Neural cell (in vitro differentiated cells): ENCODE measurements around the gene C3. TPM values are rescaled to one million over a fixed set of nuclear protein-coding genes. Genes with fewer than 3 reads are reported as not detected.

Source experiments
- H2AFZ ChIP-seq: fragments of 200-600, 300-800 bp; sonication (generic), shearing (Covaris generic); 2 replicates; pipeline ENCODE4 v1.6.0; 2014; ENCODE audit warnings: low read depth, mild to moderate bottlenecking, antibody characterized with exemption, low read length, moderate library complexity
- H3F3A ChIP-seq: fragments of 200-600 bp; shearing (Covaris generic); 2 replicates; pipeline ENCODE4 v1.6.1; 2016; ENCODE audit warnings: mild to moderate bottlenecking, moderate library complexity, mixed read lengths, antibody characterized with exemption, low read length; ENCODE audit not compliant: insufficient read depth, poor library complexity, severe bottlenecking
- H3K27ac ChIP-seq: fragments of 200-600, 300-800 bp; sonication (generic), shearing (Covaris generic); 2 replicates; pipeline ENCODE4 v1.5.1; 2014; ENCODE audit warnings: mild to moderate bottlenecking, low read length, moderate library complexity
- H3K27me3 ChIP-seq: fragments of 300-800, 200-600 bp; sonication (generic), shearing (Covaris generic); 2 replicates; pipeline ENCODE4 v1.6.0; 2014; ENCODE audit warnings: mild to moderate bottlenecking, low read depth, low read length, moderate library complexity; ENCODE audit not compliant: insufficient read depth
- H3K36me3 ChIP-seq: fragments of 300-800, 200-600 bp; sonication (generic), shearing (Covaris generic); 2 replicates; pipeline ENCODE4 v1.5.1; 2014; ENCODE audit warnings: mild to moderate bottlenecking, antibody characterized with exemption, low read length, moderate library complexity; ENCODE audit not compliant: insufficient read depth
- H3K4me2 ChIP-seq: fragments of 300-800, 200-600 bp; sonication (generic), shearing (Covaris generic); 2 replicates; pipeline ENCODE4 v1.6.0; 2014; ENCODE audit warnings: mild to moderate bottlenecking, low read length
- H3K4me3 ChIP-seq: fragments of 300-800, 200-600 bp; sonication (generic), shearing (Covaris generic); 2 replicates; pipeline ENCODE4 v1.5.1; 2014; ENCODE audit warnings: mild to moderate bottlenecking, low read length, moderate library complexity
- H3K79me2 ChIP-seq: fragments of 200-600 bp; shearing (Covaris generic); replicated peaks from 2 replicates; pipeline ENCODE4 v1.6.0; 2014; ENCODE audit warnings: mild to moderate bottlenecking, low read length, moderate library complexity; ENCODE audit not compliant: insufficient read depth
- H3K9ac ChIP-seq: fragments of 300-800, 200-600 bp; sonication (generic), shearing (Covaris generic); 2 replicates; pipeline ENCODE4 v1.6.1; 2016; ENCODE audit warnings: mild to moderate bottlenecking, low read length, mixed read lengths
- H3K9me2 ChIP-seq: fragments of 200-600 bp; shearing (Covaris generic); 2 replicates; pipeline ENCODE4 v1.6.1; 2016; ENCODE audit warnings: mild to moderate bottlenecking, low read length, mixed read lengths; ENCODE audit not compliant: insufficient read depth
- H3K9me3 ChIP-seq: fragments of 200-600, 300-800 bp; sonication (generic), shearing (Covaris generic); 2 replicates; pipeline ENCODE4 v1.6.1; 2016; ENCODE audit warnings: mild to moderate bottlenecking, mixed run types, low read length, moderate library complexity, mixed read lengths
- H4K20me1 ChIP-seq: fragments of 200-600 bp; shearing (Covaris generic); 2 replicates; pipeline ENCODE4 v1.6.1; 2016; ENCODE audit warnings: mild to moderate bottlenecking, mixed run types; ENCODE audit not compliant: insufficient read depth
- CTCF ChIP-seq: fragments of 450-650 bp; IDR thresholded peaks from 2 replicates; pipeline ENCODE4 v1.5.1; 2014; ENCODE audit warnings: antibody characterized with exemption, mild to moderate bottlenecking, moderate library complexity; ENCODE audit not compliant: poor library complexity, severe bottlenecking
- EP300 ChIP-seq: fragments of 450-650 bp; conservative IDR thresholded peaks from 2 replicates; pipeline ENCODE4 v1.6.1; 2014; ENCODE audit warnings: antibody characterized with exemption, mild to moderate bottlenecking, moderate library complexity; ENCODE audit not compliant: poor library complexity, severe bottlenecking
- EZH2 ChIP-seq: fragments of 200-600, 300-800 bp; shearing (Covaris generic), sonication (generic); IDR thresholded peaks from 2 replicates; pipeline ENCODE4 v1.6.1; 2014; ENCODE audit warnings: antibody characterized with exemption, low read length, borderline replicate concordance, mild to moderate bottlenecking; ENCODE audit not compliant: insufficient read depth, poor library complexity, severe bottlenecking
- MXI1 ChIP-seq: fragments of 450-650 bp; conservative IDR thresholded peaks from 2 replicates; pipeline ENCODE4 v1.6.1; 2014; ENCODE audit warnings: antibody characterized with exemption, mild to moderate bottlenecking; ENCODE audit not compliant: poor library complexity, severe bottlenecking
- POLR2AphosphoS5 ChIP-seq: IDR thresholded peaks from 2 replicates; pipeline ENCODE4 v1.6.1; 2012
- RAD21 ChIP-seq: fragments of 450-650 bp; conservative IDR thresholded peaks from 2 replicates; pipeline ENCODE4 v1.6.1; 2014; ENCODE audit warnings: antibody characterized with exemption, mild to moderate bottlenecking, moderate library complexity
- REST ChIP-seq: IDR thresholded peaks from 2 replicates; pipeline ENCODE4 v1.6.1; 2012; ENCODE audit warnings: borderline replicate concordance
- SMC3 ChIP-seq: fragments of 450-650 bp; conservative IDR thresholded peaks from 2 replicates; pipeline ENCODE4 v1.6.1; 2014; ENCODE audit warnings: antibody characterized with exemption, mild to moderate bottlenecking, moderate library complexity; ENCODE audit not compliant: poor library complexity
- TAF1 ChIP-seq: IDR thresholded peaks from 2 replicates; pipeline ENCODE4 v1.6.1; 2012; ENCODE audit warnings: low read depth
- polyA plus RNA-seq: library from polyadenylated mRNA; depleted of rRNA; stranded (reverse); fragments of >200 nt; gene quantifications from 2 replicates; pipeline ENCODE4 v1.2.3, GENCODE V29; 2014

The C3 gene
- polyA plus RNA-seq, 1 donor from 2014 or later: not detected

GRCh38 chr19:6730941-6731670, 10.7 kb upstream of the C3 start:
- Histone ChIP-seq H3K27ac (no peak overlapping the region), H3K9ac (no peak overlapping the region), H3F3A (no peaks in the 10 kb centered on the region), H3K79me2 (no peaks in the 10 kb centered on the region), H3K36me3 (no peaks in the 10 kb centered on the region), H3K27me3 (no peaks in the 10 kb centered on the region), H3K4me2 (no peak overlapping the region), H3K9me3 (no peaks in the 10 kb centered on the region), H3K4me3 (no peak overlapping the region), H4K20me1 (no peaks in the 10 kb centered on the region), H2AFZ (no peak overlapping the region), H3K9me2 (no peaks in the 10 kb centered on the region)
- TF ChIP-seq SMC3 (no peak), POLR2AphosphoS5 (no peak), RAD21 (no peak), MXI1 (no peak), TAF1 (no peak), CTCF (no peak), EZH2 (no peak), REST (no peak), EP300 (no peak)

DNA sequence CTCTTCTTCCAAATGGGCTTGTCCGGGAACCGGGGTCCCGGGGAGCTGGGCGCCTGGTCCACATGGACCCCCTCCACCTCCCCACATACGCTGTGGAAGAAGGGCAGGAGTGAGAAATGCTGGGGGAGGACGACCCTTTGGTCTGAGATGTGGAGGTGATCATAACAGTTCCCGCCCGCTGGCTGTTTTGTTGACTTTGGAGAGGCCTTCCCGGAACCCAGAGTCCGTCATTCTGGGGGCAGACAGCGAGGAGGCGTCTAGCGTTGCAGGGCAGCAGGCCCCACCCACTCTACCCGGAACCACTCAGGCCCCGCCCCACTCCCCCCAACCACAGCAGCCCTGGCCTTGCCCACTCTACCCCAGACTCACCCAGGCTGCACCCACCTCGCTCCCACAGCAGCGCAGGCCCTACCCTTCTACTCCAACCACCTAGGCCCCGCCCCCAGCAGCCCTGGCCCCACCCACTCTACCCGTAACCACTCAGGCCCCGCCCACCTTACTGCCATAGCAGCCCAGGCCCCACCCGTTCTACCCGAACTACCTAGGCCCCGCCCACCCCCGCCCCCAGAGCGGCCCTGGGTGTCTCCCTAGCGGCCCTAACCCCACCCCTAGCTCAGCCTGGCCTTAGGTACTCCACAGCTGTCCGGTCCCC, 9.8 kb upstream of the C3 start:
- H3K27ac ChIP-seq: no peak overlapping the region
- no peaks in the 10 kb centered on the region for H3F3A ChIP-seq
- H3K4me2 ChIP-seq: no peak overlapping the region
- H3K9me2 ChIP-seq: no peaks in the 10 kb centered on the region
- H2AFZ ChIP-seq: no peak overlapping the region
- no peaks in the 10 kb centered on the region for H3K27me3 ChIP-seq
- H4K20me1 ChIP-seq: no peaks in the 10 kb centered on the region
- no peaks in the 10 kb centered on the region for H3K9me3 ChIP-seq
- no peaks in the 10 kb centered on the region for H3K79me2 ChIP-seq
- no peak for TF ChIP-seq TAF1
- TF ChIP-seq SMC3: no peak
- no peak for TF ChIP-seq POLR2AphosphoS5
- TF ChIP-seq EP300: no peak
- TF ChIP-seq RAD21: no peak
- no peak overlapping the region for H3K4me3 ChIP-seq
- H3K9ac ChIP-seq: no peak overlapping the region
- H3K36me3 ChIP-seq: no peaks in the 10 kb centered on the region
